WTC11 (cell line): ENCODE measurements around the gene PAFAH2. TPM values are rescaled to one million over a fixed set of nuclear protein-coding genes. Genes with fewer than 3 reads are reported as not detected.

ENCODE experiments used
- ATAC-seq: fragments of 200-7000 bp; cut with Tn5 transposase; 2 replicates; pipeline ENCODE4 v1.10.0; 2021; ENCODE audit warnings: mild to moderate bottlenecking, moderate library complexity
- CTCF ChIA-PET: fragments of 300-600 bp; sonication (Branson Sonifier 250); formaldehyde crosslinking; loops from one replicate; lab custom pipeline; 2021; ENCODE audit warnings: antibody characterized with exemption; lab: Charles Lee
- POLR2A ChIA-PET: fragments of 350-600 bp; sonication (Branson Sonifier 250); formaldehyde crosslinking; loops from one replicate; lab custom pipeline; 2021; ENCODE audit warnings: antibody characterized with exemption; lab: Charles Lee
- DNase-seq: peaks from one replicate; pipeline ENCODE4 v3.0.0; 2021; ENCODE audit warnings: low spot score
- H3K27ac Mint-ChIP-seq: 2 replicates; pipeline ENCODE4 v1.8.0; 2021; ENCODE audit warnings: mixed read lengths
- H3K27me3 Mint-ChIP-seq: 2 replicates; pipeline ENCODE4 v1.8.0; 2021; ENCODE audit warnings: low read depth, mild to moderate bottlenecking, moderate library complexity, mixed read lengths
- H3K36me3 Mint-ChIP-seq: 2 replicates; pipeline ENCODE4 v1.8.0; 2021; ENCODE audit warnings: mixed read lengths
- H3K4me1 Mint-ChIP-seq: 2 replicates; pipeline ENCODE4 v1.8.0; 2022; ENCODE audit warnings: mixed read lengths
- H3K4me3 Mint-ChIP-seq: 2 replicates; pipeline ENCODE4 v1.8.0; 2021; ENCODE audit warnings: mild to moderate bottlenecking, moderate library complexity, mixed read lengths
- H3K9me3 Mint-ChIP-seq: 2 replicates; pipeline ENCODE4 v1.8.0; 2021; ENCODE audit warnings: mixed read lengths
- ATF1 ChIP-seq: sonication (generic); formaldehyde crosslinking; IDR thresholded peaks from 2 replicates; pipeline ENCODE4 v1.8.1; 2023; ENCODE audit warnings: mild to moderate bottlenecking, moderate library complexity, missing genetic modification reagents
- ATF6 ChIP-seq: sonication (generic); formaldehyde crosslinking; IDR thresholded peaks from 2 replicates; pipeline ENCODE4 v1.8.1; 2023; ENCODE audit warnings: mild to moderate bottlenecking, missing genetic modification reagents
- CBFB ChIP-seq: sonication (generic); formaldehyde crosslinking; IDR thresholded peaks from 2 replicates; pipeline ENCODE4 v1.8.1; 2022; ENCODE audit warnings: mild to moderate bottlenecking, low read depth, missing genetic modification reagents
- E2F5 ChIP-seq: sonication (generic); formaldehyde crosslinking; IDR thresholded peaks from 2 replicates; pipeline ENCODE4 v1.8.1; 2022; ENCODE audit warnings: mild to moderate bottlenecking, moderate library complexity, missing genetic modification reagents
- ERG ChIP-seq: fragments of 250-450 bp; sonication (Bioruptor Pico); IDR thresholded peaks from 2 replicates; pipeline ENCODE4 v1.8.0; 2021; ENCODE audit warnings: mild to moderate bottlenecking
- FOXK1 ChIP-seq: sonication (generic); formaldehyde crosslinking; IDR thresholded peaks from 2 replicates; pipeline ENCODE4 v1.8.0; 2022; ENCODE audit warnings: mild to moderate bottlenecking, moderate library complexity, missing genetic modification reagents
- IRF2 ChIP-seq: sonication (generic); formaldehyde crosslinking; IDR thresholded peaks from 2 replicates; pipeline ENCODE4 v1.8.0; 2022; ENCODE audit warnings: low read depth, missing genetic modification reagents, borderline replicate concordance
- MAX ChIP-seq: sonication (generic); formaldehyde crosslinking; IDR thresholded peaks from 2 replicates; pipeline ENCODE4 v1.8.0; 2022; ENCODE audit warnings: mild to moderate bottlenecking, missing genetic modification reagents
- MLX ChIP-seq: sonication (generic); formaldehyde crosslinking; IDR thresholded peaks from 2 replicates; pipeline ENCODE4 v1.8.1; 2023; ENCODE audit warnings: mild to moderate bottlenecking, missing genetic modification reagents, moderate library complexity
- MYBL2 ChIP-seq: sonication (generic); formaldehyde crosslinking; IDR thresholded peaks from 2 replicates; pipeline ENCODE4 v1.8.1; 2023; ENCODE audit warnings: mild to moderate bottlenecking, moderate library complexity, missing genetic modification reagents
- NR3C1 ChIP-seq: sonication (generic); formaldehyde crosslinking; conservative IDR thresholded peaks from 2 replicates; pipeline ENCODE4 v1.8.1; 2023; ENCODE audit warnings: low read depth, mild to moderate bottlenecking, missing genetic modification reagents
- RELA ChIP-seq: sonication (generic); formaldehyde crosslinking; IDR thresholded peaks from 2 replicates; pipeline ENCODE4 v1.8.1; 2022; ENCODE audit warnings: missing genetic modification reagents, mild to moderate bottlenecking, borderline replicate concordance
- TEAD1 ChIP-seq: sonication (generic); formaldehyde crosslinking; IDR thresholded peaks from 2 replicates; pipeline ENCODE4 v1.8.0; 2022; ENCODE audit warnings: mild to moderate bottlenecking, missing genetic modification reagents
- TEAD4 ChIP-seq: sonication (generic); formaldehyde crosslinking; IDR thresholded peaks from 2 replicates; pipeline ENCODE4 v1.8.0; 2022; ENCODE audit warnings: mild to moderate bottlenecking, missing genetic modification reagents
- TP53 ChIP-seq: sonication (generic); formaldehyde crosslinking; IDR thresholded peaks from 2 replicates; pipeline ENCODE4 v1.8.1; 2023; ENCODE audit warnings: mild to moderate bottlenecking, missing genetic modification reagents
- ZMAT4 ChIP-seq: fragments of 250-450 bp; sonication (Bioruptor Pico); IDR thresholded peaks from 2 replicates; pipeline ENCODE4 v1.9.0; 2021; ENCODE audit warnings: mild to moderate bottlenecking
- ZNF138 ChIP-seq: sonication (generic); formaldehyde crosslinking; conservative IDR thresholded peaks from 2 replicates; pipeline ENCODE4 v1.8.1; 2022; ENCODE audit warnings: mild to moderate bottlenecking, moderate library complexity, missing genetic modification reagents
- ZNF219 ChIP-seq: sonication (generic); formaldehyde crosslinking; IDR thresholded peaks from 2 replicates; pipeline ENCODE4 v1.8.0; 2023; ENCODE audit warnings: missing genetic modification reagents, mild to moderate bottlenecking, borderline replicate concordance
- ZNF423 ChIP-seq: fragments of 250-450 bp; sonication (Bioruptor Pico); IDR thresholded peaks from 2 replicates; pipeline ENCODE4 v2.1.2; 2022; ENCODE audit warnings: mild to moderate bottlenecking, moderate library complexity
- ZNF671 ChIP-seq: fragments of 250-450 bp; sonication (Bioruptor Pico); IDR thresholded peaks from 2 replicates; pipeline ENCODE4 v1.8.0; 2021; ENCODE audit warnings: mild to moderate bottlenecking
- total RNA-seq: library from RNA; stranded (reverse); gene quantifications from 3 replicates; pipeline ENCODE4 v1.2.3, GENCODE V29; 2021

The PAFAH2 gene
- total RNA-seq, 1 experiment from 2014 or later: 11.5 TPM

- H3K36me3 Mint-ChIP-seq: peaks cover 7% of the 10 kb centered on the region
- no peaks in the 10 kb centered on the region for H3K27me3 Mint-ChIP-seq
- ATAC-seq: no peak
- peak overlapping the region; percentile 14; the same call in 1 of the 2 replicates for H3K27ac Mint-ChIP-seq
- H3K4me1 Mint-ChIP-seq: peaks cover 6% of the 10 kb centered on the region
- H3K4me3 Mint-ChIP-seq: no peak overlapping the region
- POLR2A ChIA-PET: interaction anchor here (0.5 kb wide), 1 partner anchor 491 kb away, joined by 3 read pairs; no protein-coding TSS in a partner anchor
- CTCF ChIA-PET: interaction anchor here (1.0 to 1.1 kb wide), 2 partner anchors 39 to 95 kb away, joined by 3 read pairs; no protein-coding TSS in a partner anchor
- DNase-seq: no peak
- no peaks in the 10 kb centered on the region for H3K9me3 Mint-ChIP-seq
- TF ChIP-seq IRF2 (no peak), ZNF423 (CRISPR knock-in tag) (no peak), MLX (CRISPR knock-in tag) (no peak), ZNF219 (CRISPR knock-in tag) (no peak), TP53 (CRISPR knock-in tag) (no peak), MYBL2 (CRISPR knock-in tag) (no peak), ZNF138 (CRISPR knock-in tag) (no peak), TEAD4 (no peak), NR3C1 (CRISPR knock-in tag) (no peak), RELA (CRISPR knock-in tag) (no peak), ZMAT4 (CRISPR knock-in tag) (no peak), ZNF671 (CRISPR knock-in tag) (no peak), ERG (CRISPR knock-in tag) (no peak), MAX (CRISPR knock-in tag) (no peak), ATF1 (CRISPR knock-in tag) (no peak), CBFB (CRISPR knock-in tag) (no peak), FOXK1 (CRISPR knock-in tag) (no peak), ATF6 (no peak), E2F5 (CRISPR knock-in tag) (no peak)
Observed at GRCh38 chr1:25990702-25991395, 7.0 kb downstream of the PAFAH2 start.

- DNase-seq: no peak
- POLR2A ChIA-PET: interaction anchor here (0.5 kb wide), 1 partner anchor 491 kb away, joined by 3 read pairs; no protein-coding TSS in a partner anchor
- TF ChIP-seq TEAD1 (CRISPR knock-in tag) (no peak), MLX (CRISPR knock-in tag) (no peak)
- Mint-ChIP-seq H3K4me3 (no peak overlapping the region), H3K36me3 (peaks cover 13% of the 10 kb centered on the region), H3K9me3 (no peaks in the 10 kb centered on the region), H3K27me3 (no peaks in the 10 kb centered on the region), H3K27ac (no peak overlapping the region), H3K4me1 (peaks cover 6% of the 10 kb centered on the region)
- no peak for ATAC-seq
- CTCF ChIA-PET: interaction anchor here (1.0 to 1.1 kb wide), 2 partner anchors 40 to 95 kb away, joined by 3 read pairs; no protein-coding TSS in a partner anchor
Observed at GRCh38 chr1:25990251-25990650, 7.6 kb downstream of the PAFAH2 start.
